Endothelial cell of umbilical vein (primary cell): ENCODE results near the gene NEO1. TPM values are rescaled to one million over a fixed set of nuclear protein-coding genes. Genes with fewer than 3 reads are reported as not detected.

Experiments
- BruUV-seq: library from RNA; stranded (reverse); fragments of 400-500 nt; replicated peaks from 2 replicates; lab custom pipeline; 2021; lab: Mats Ljungman, UMichigan
- CTCF ChIA-PET: fragments of 300-600, 350-600 bp; sonication (Branson Sonifier 250); formaldehyde crosslinking; loops from one replicate; lab custom pipeline; 2021; ENCODE audit warnings: antibody characterized with exemption, inconsistent platforms; lab: Charles Lee
- POLR2A ChIA-PET: fragments of 300-600, 350-600 bp; sonication (Branson Sonifier 250); formaldehyde crosslinking; loops from one replicate; lab custom pipeline; 2021; ENCODE audit warnings: antibody characterized with exemption, inconsistent platforms; lab: Charles Lee
- DNase-seq: peaks from one replicate; pipeline ENCODE4 v3.0.0-alpha.2; 2011; ENCODE audit warnings: low read depth, low spot score
- FAIRE-seq: peaks from 2 replicates; lab custom pipeline; 2011; peaks lifted over from hg19 to GRCh38; lab: Jason Lieb, UNC
- H2AFZ ChIP-seq: 2 replicates; pipeline ENCODE4 v1.6.0; 2012; ENCODE audit warnings: low read depth, low read length, control low read depth, inconsistent platforms
- H3K27ac ChIP-seq: 2 replicates; pipeline ENCODE4 v1.5.1; 2011; ENCODE audit warnings: low read depth, mild to moderate bottlenecking, control low read depth, low read length, moderate library complexity; ENCODE audit not compliant: insufficient read depth
- H3K27me3 ChIP-seq, 2 experiments: 2 replicates each; pipeline versions ENCODE4 v1.6.0 to v1.6.1; 2011; ENCODE audit warnings: low read length in 2 of 2, mixed read lengths in 1 of 2; ENCODE audit not compliant: control insufficient read depth in 2 of 2, insufficient read depth in 2 of 2
- H3K36me3 ChIP-seq, 2 experiments: 2 replicates in 1 of 2; 3 replicates in 1 of 2; pipeline ENCODE4 v1.5.1; 2011; ENCODE audit warnings: low read length in 2 of 2, mild to moderate bottlenecking in 1 of 2, moderate library complexity in 1 of 2; ENCODE audit not compliant: control insufficient read depth in 2 of 2, insufficient read depth in 2 of 2; ENCODE audit errors: extremely low read depth in 1 of 2
- H3K4me1 ChIP-seq: 3 replicates; pipeline ENCODE4 v1.5.1; 2011; ENCODE audit warnings: mild to moderate bottlenecking, low read length; ENCODE audit not compliant: control insufficient read depth, insufficient read depth; ENCODE audit errors: extremely low read depth
- H3K4me2 ChIP-seq: 2 replicates; pipeline ENCODE4 v1.6.1; 2011; ENCODE audit warnings: low read length, control low read depth, mixed read lengths; ENCODE audit not compliant: insufficient read depth
- H3K4me3 ChIP-seq, 3 experiments: fragments of 200-600 bp in 1 of 3; sonication (generic), shearing (Covaris generic) in 1 of 3; replicated peaks in 1 of 3; 2 replicates each; pipeline ENCODE4 v1.5.1; 2011 to 2016; ENCODE audit warnings: control low read depth in 3 of 3, low read length in 3 of 3, mild to moderate bottlenecking in 2 of 3, inconsistent platforms in 1 of 3, low read depth in 1 of 3, moderate library complexity in 1 of 3; ENCODE audit not compliant: insufficient read depth in 1 of 3
- H3K79me2 ChIP-seq: 2 replicates; pipeline ENCODE4 v1.6.0; 2012; ENCODE audit warnings: low read length, inconsistent platforms; ENCODE audit not compliant: control insufficient read depth, insufficient read depth
- H3K9ac ChIP-seq: replicated peaks from 2 replicates; pipeline ENCODE3; 2011; ENCODE audit warnings: low read length, control low read depth; ENCODE audit not compliant: insufficient read depth; ENCODE audit errors: extremely low read depth
- H3K9me1 ChIP-seq: replicated peaks from 3 replicates; pipeline ENCODE4 v1.6.0; 2011; ENCODE audit warnings: mild to moderate bottlenecking, low read length; ENCODE audit not compliant: control insufficient read depth, insufficient read depth; ENCODE audit errors: extremely low read depth
- H3K9me3 ChIP-seq: replicated peaks from 2 replicates; pipeline ENCODE4 v1.5.1; 2012; ENCODE audit warnings: low read length, inconsistent platforms; ENCODE audit not compliant: control insufficient read depth, insufficient read depth
- H4K20me1 ChIP-seq: replicated peaks from 2 replicates; pipeline ENCODE3; 2011; ENCODE audit warnings: mild to moderate bottlenecking, low read length; ENCODE audit not compliant: control insufficient read depth, insufficient read depth; ENCODE audit errors: extremely low read depth
- EZH2 ChIP-seq: IDR thresholded peaks from 2 replicates; pipeline ENCODE4 v1.6.1; 2012; ENCODE audit warnings: borderline replicate concordance, low read depth, mild to moderate bottlenecking, moderate library complexity, low read length, inconsistent platforms; ENCODE audit not compliant: severe bottlenecking
- MYC ChIP-seq: IDR thresholded peaks from one replicate; pipeline ENCODE4 v1.6.1; 2011; ENCODE audit warnings: mild to moderate bottlenecking, low read depth, low read length
- POLR2A ChIP-seq: IDR thresholded peaks from 2 replicates; pipeline ENCODE4 v1.6.1; 2012; ENCODE audit warnings: low read depth, mild to moderate bottlenecking, control low read depth, low read length
- POLR2AphosphoS5 ChIP-seq: IDR thresholded peaks from 2 replicates; pipeline ENCODE4 v1.6.1; 2012; ENCODE audit warnings: low read depth, mild to moderate bottlenecking, control low read depth, low read length, moderate library complexity; ENCODE audit not compliant: insufficient read depth
- dilution Hi-C: fragments of 300-500 bp; cut with MboI; formaldehyde crosslinking; loops from one replicate; pipeline ENCODE4 v1.15.0; 2019; ENCODE audit warnings: low sequenced_read_pairs; ENCODE audit not compliant: extremely low pct_ligation_motif_present
- intact Hi-C: fragments of 100-400 bp; cut with micrococcal nuclease; formaldehyde crosslinking; loops from one replicate; pipeline ENCODE4 v1.10.0; 2022
- polyA plus RNA-seq, 4 experiments: library from polyadenylated mRNA; depleted of rRNA in 3 of 4; stranded (reverse) in 3 of 4; unstranded in 1 of 4; fragments of >200 nt; gene quantifications; 2 replicates each; pipeline versions ENCODE4 v1.2.1 to v1.2.3, GENCODE V29; 2011 to 2012; ENCODE audit warnings: missing spikeins in 1 of 4
- total RNA-seq: library from RNA; stranded (reverse); gene quantifications from 2 replicates; pipeline ENCODE4 v1.2.3, GENCODE V29; 2021
- TF ChIP-seq, protein P1 (sequence below): IDR thresholded peaks from 2 replicates; pipeline ENCODE4 v1.6.1; 2011; ENCODE audit not compliant: insufficient read depth, insufficient read length

NEO1 gene
- total and polyA plus RNA-seq, 2 donors (not counting 3 experiments of a cell fraction or from before 2014, with no cell fraction given): 0.12 to 0.35 TPM

DNA sequence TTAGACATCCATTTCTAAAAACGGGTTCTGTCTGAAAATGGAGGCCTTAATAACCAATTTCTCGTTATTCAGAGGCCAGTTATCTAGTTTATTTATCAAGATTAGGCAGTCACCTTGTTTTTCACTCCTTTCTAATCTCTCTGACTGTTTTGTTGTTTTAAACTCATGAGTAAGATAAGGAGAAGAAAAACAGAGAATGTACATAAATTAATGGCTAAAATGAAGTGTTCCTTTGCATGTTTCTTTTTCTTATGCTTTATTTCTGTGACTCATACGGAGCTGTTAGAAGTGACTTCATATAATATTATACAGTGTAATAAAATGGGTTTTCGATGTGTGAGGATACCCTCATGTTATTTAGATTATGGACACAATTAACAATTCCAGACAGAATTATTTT lies 22.0 kb downstream of the NEO1 start:
- peaks cover 69 to 91% of the 10 kb centered on the region in 2 experiments for H3K27me3 ChIP-seq
- no peak overlapping the region for H2AFZ ChIP-seq
- no peaks in the 10 kb centered on the region for H3K4me1 ChIP-seq
- H3K9me1 ChIP-seq: no peaks in the 10 kb centered on the region
- ChIA-PET POLR2A (no interaction called here), CTCF (interaction anchor here (1.3 kb wide), 1 partner anchor 352 kb away, joined by 3 read pairs; no protein-coding TSS in a partner anchor)
- BruUV-seq: no TSS peak
- H3K27ac ChIP-seq: no peak overlapping the region
- TF ChIP-seq MYC (no peak), POLR2AphosphoS5 (no peak), EZH2 (no peak)
- TF ChIP-seq, protein P1, sequence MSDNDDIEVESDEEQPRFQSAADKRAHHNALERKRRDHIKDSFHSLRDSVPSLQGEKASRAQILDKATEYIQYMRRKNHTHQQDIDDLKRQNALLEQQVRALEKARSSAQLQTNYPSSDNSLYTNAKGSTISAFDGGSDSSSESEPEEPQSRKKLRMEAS: no peak
- dilution Hi-C loops: no loop called here
- H3K4me2 ChIP-seq: no peak overlapping the region
- H3K36me3 ChIP-seq: no peaks in the 10 kb centered on the region
- H3K9me3 ChIP-seq: no peaks in the 10 kb centered on the region
- no peak for DNase-seq
- H3K4me3 ChIP-seq: no peak overlapping the region
- H3K79me2 ChIP-seq: no peaks in the 10 kb centered on the region
- peaks cover 4% of the 10 kb centered on the region for H4K20me1 ChIP-seq
- FAIRE-seq: no peak
- intact Hi-C loops: no loop called here
- H3K9ac ChIP-seq: no peak overlapping the region

DNA sequence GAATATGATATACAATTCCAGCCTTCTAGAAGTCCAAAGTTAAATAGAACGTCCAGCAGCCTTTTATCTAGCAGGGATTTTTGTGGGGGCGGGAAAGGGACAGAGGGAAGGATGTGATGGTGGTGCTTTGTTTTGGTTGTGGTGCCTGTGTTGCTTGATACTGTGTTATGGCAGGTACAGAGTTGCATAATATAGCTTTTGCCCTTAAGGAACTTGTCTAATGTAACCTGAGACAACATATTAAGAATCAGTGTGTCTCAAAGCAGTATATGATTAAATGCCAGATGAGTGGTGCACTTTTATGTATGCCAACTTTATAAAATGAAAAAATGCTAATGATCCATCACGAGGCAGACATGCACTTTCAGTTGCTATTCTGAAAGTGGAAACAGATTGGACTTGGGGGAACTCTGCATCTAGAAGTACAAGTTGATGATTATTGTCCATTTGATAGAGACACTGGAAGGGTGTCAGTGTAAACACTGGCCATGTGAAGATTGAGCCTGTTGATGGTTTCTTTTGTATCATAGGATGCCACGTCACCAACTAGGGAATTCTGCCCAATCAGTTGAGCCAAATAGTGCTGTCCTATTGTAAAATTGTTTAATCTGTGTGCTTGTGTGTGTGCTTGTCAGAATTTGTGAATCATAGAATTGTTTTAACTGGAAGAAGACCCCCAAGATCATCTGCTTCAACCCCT lies 23.0 kb downstream of the NEO1 start:
- H3K27me3 ChIP-seq: peaks cover 71 to 83% of the 10 kb centered on the region in 2 experiments
- H2AFZ ChIP-seq: no peak overlapping the region
- peaks cover 4% of the 10 kb centered on the region for H4K20me1 ChIP-seq
- H3K4me1 ChIP-seq: no peaks in the 10 kb centered on the region
- intact Hi-C loops (no loop called here), dilution Hi-C loops (no loop called here)
- ChIA-PET POLR2A (no interaction called here), CTCF (interaction anchor here (1.0 kb wide), 1 partner anchor 343 kb away, joined by 3 read pairs; no protein-coding TSS in a partner anchor)
- no peak overlapping the region for H3K9ac ChIP-seq
- no peaks in the 10 kb centered on the region for H3K36me3 ChIP-seq
- H3K27ac ChIP-seq: no peak overlapping the region
- H3K79me2 ChIP-seq: no peaks in the 10 kb centered on the region
- BruUV-seq: no TSS peak
- H3K9me1 ChIP-seq: no peaks in the 10 kb centered on the region
- no peak overlapping the region for H3K4me2 ChIP-seq
- TF ChIP-seq EZH2: peak; percentile 44
- no peak for TF ChIP-seq MYC
- no peak for TF ChIP-seq POLR2A
- no peak overlapping the region for H3K4me3 ChIP-seq
- H3K9me3 ChIP-seq: no peaks in the 10 kb centered on the region
- DNase-seq (no peak), FAIRE-seq (no peak)
